Measurements from ENCODE around the gene INHBC. TPM values are rescaled to one million over a fixed set of nuclear protein-coding genes. Genes with fewer than 3 reads are reported as not detected.

Gene INHBC
- total RNA-seq, 1 donor from 2014 or later: not detected

GRCh38 chr12:57498571-57498970, 64.0 kb downstream of the INHBC start:
- intact Hi-C loops (cut with micrococcal nuclease): no loop called here
- Mint-ChIP-seq H3K36me3 (ENCODE audit: low read depth) (peaks cover 77% of the 10 kb centered on the region), H3K4me1 (peaks cover 8% of the 10 kb centered on the region), H3K27me3 (no peaks in the 10 kb centered on the region), H3K27ac (no peak overlapping the region), H3K4me3 (no peak overlapping the region), H3K9me3 (peaks cover 4% of the 10 kb centered on the region)
- DNase-seq: no peak

- H3K27ac Mint-ChIP-seq: no peak overlapping the region
- DNase-seq: no peak
- peaks cover 4% of the 10 kb centered on the region for H3K9me3 Mint-ChIP-seq
- no peak overlapping the region for H3K4me3 Mint-ChIP-seq
- H3K27me3 Mint-ChIP-seq: no peaks in the 10 kb centered on the region
- H3K4me1 Mint-ChIP-seq: peaks cover 8% of the 10 kb centered on the region
- peaks cover 82% of the 10 kb centered on the region for H3K36me3 Mint-ChIP-seq (ENCODE audit: low read depth)
- intact Hi-C loops (cut with micrococcal nuclease): no loop called here
Observed at GRCh38 chr12:57500213-57500612, 65.6 kb downstream of the INHBC start.

Other genes with a start within 250 kb of the INHBC start
- gene NXPH4, start 218.0 kb upstream of the INHBC start, total RNA-seq: 0.47 and 0.73 TPM in 2 replicates
- gene SHMT2, start 205.1 kb upstream of the INHBC start, total RNA-seq: 297 and 310 TPM in 2 replicates
- 4.9 and 5.5 TPM in 2 replicates for gene STAC3, start 183.6 kb upstream of the INHBC start, total RNA-seq
- gene R3HDM2, start 3.7 kb upstream of the INHBC start, total RNA-seq: 42.7 and 45.8 TPM in 2 replicates
- gene INHBE, start 20.5 kb downstream of the INHBC start, total RNA-seq: 0.07 TPM in 1 of 2 replicates, not detected in the other
- gene GLI1, start 25.0 kb downstream of the INHBC start, total RNA-seq: 0.96 and 1.2 TPM in 2 replicates
- gene ARHGAP9, start 45.1 kb downstream of the INHBC start, total RNA-seq: 102 and 103 TPM in 2 replicates
- gene MARS1, start 53.3 kb downstream of the INHBC start, total RNA-seq: 307 and 316 TPM in 2 replicates
- gene DDIT3, start 85.7 kb downstream of the INHBC start, total RNA-seq: 15.3 and 16.7 TPM in 2 replicates
- 67.5 and 67.8 TPM in 2 replicates for gene MBD6, start 88.0 kb downstream of the INHBC start, total RNA-seq
- 78.9 and 80.9 TPM in 2 replicates for gene DCTN2, start 112.4 kb downstream of the INHBC start, total RNA-seq
- gene KIF5A, start 115.3 kb downstream of the INHBC start, total RNA-seq: 1.8 and 2.4 TPM in 2 replicates
- 21.5 and 23.0 TPM in 2 replicates for gene PIP4K2C, start 156.4 kb downstream of the INHBC start, total RNA-seq
- gene DTX3, start 170.0 kb downstream of the INHBC start, total RNA-seq: 15.9 and 18.3 TPM in 2 replicates
- 1.6 and 1.7 TPM in 2 replicates for gene ARHGEF25, start 176.7 kb downstream of the INHBC start, total RNA-seq
- gene B4GALNT1, start 198.4 kb downstream of the INHBC start, total RNA-seq: 4.6 and 5.7 TPM in 2 replicates

Measured in activated CD4-positive, alpha-beta T cell treated with anti-CD3 and anti-CD28 coated beads, Interleukin-2, amount 10 ng/mL, durations not matched to agents 24 days and 14 days (primary cell).